Naive thymus-derived CD4-positive, alpha-beta T cell (primary cell): ENCODE results near the gene SUGP2. TPM values are rescaled to one million over a fixed set of nuclear protein-coding genes. Genes with fewer than 3 reads are reported as not detected.

Experiments used
- ATAC-seq: fragments of 150-1000 bp; cut with Tn5 transposase; 2 replicates; pipeline ENCODE4 v1.10.0; 2021; ENCODE audit warnings: mild to moderate bottlenecking, moderate library complexity
- CTCF ChIA-PET: fragments of 350-600 bp; sonication (Branson Sonifier 250); formaldehyde crosslinking; loops from one replicate; lab custom pipeline; 2021; ENCODE audit warnings: antibody characterized with exemption; lab: Charles Lee
- POLR2A ChIA-PET: fragments of 350-600 bp; sonication (Branson Sonifier 250); formaldehyde crosslinking; loops from one replicate; lab custom pipeline; 2021; ENCODE audit warnings: antibody characterized with exemption, inconsistent platforms; lab: Charles Lee
- DNase-seq, 9 donors: peaks; one replicate each; pipeline versions ENCODE4 v3.0.0 to v3.0.0-alpha.2; 2020 to 2022; ENCODE audit warnings: mixed read lengths in 1 of 9
- H3K27ac ChIP-seq: one replicate; pipeline ENCODE4 v1.7.0; 2013; ENCODE audit warnings: mild to moderate bottlenecking, low read depth, low read length, moderate library complexity
- H3K27me3 ChIP-seq, 2 donors: one replicate each; pipeline ENCODE4 v1.7.0; 2013; ENCODE audit warnings: low read length in 2 of 2, mild to moderate bottlenecking in 2 of 2, moderate library complexity in 2 of 2; ENCODE audit not compliant: control insufficient read depth in 2 of 2, insufficient read depth in 2 of 2
- H3K36me3 ChIP-seq, 3 experiments: 1 replicate in 2 of 3; 2 replicates in 1 of 3; pipeline ENCODE4 v1.7.0; 2013; ENCODE audit warnings: low read length in 3 of 3, mild to moderate bottlenecking in 3 of 3, moderate library complexity in 1 of 3; ENCODE audit not compliant: insufficient read depth in 3 of 3, control insufficient read depth in 2 of 3
- H3K4me1 ChIP-seq, 2 donors: one replicate each; pipeline ENCODE4 v1.7.0; 2013; ENCODE audit warnings: low read length in 2 of 2, mild to moderate bottlenecking in 2 of 2, moderate library complexity in 1 of 2; ENCODE audit not compliant: control insufficient read depth in 2 of 2, insufficient read depth in 2 of 2
- H3K4me3 ChIP-seq: 2 replicates; pipeline ENCODE4 v1.7.0; 2013; ENCODE audit warnings: mild to moderate bottlenecking, low read length
- H3K9me3 ChIP-seq, 3 experiments: 1 replicate in 2 of 3; 2 replicates in 1 of 3; pipeline ENCODE4 v1.7.0; 2013; ENCODE audit warnings: low read length in 3 of 3; ENCODE audit not compliant: control insufficient read depth in 2 of 3
- H3K27ac Mint-ChIP-seq, 9 donors: one replicate each; pipeline ENCODE4 v1.8.0; 2020 to 2022; ENCODE audit warnings: mixed read lengths in 9 of 9, mild to moderate bottlenecking in 8 of 9, moderate library complexity in 5 of 9, inconsistent platforms in 2 of 9
- H3K27me3 Mint-ChIP-seq, 5 donors: one replicate each; pipeline ENCODE4 v1.8.0; 2021 to 2022; ENCODE audit warnings: mixed read lengths in 5 of 5, mild to moderate bottlenecking in 1 of 5
- H3K36me3 Mint-ChIP-seq, 5 donors: one replicate each; pipeline ENCODE4 v1.8.0; 2020 to 2022; ENCODE audit warnings: mixed read lengths in 5 of 5, mild to moderate bottlenecking in 3 of 5, inconsistent platforms in 1 of 5
- H3K4me1 Mint-ChIP-seq, 7 donors: one replicate each; pipeline ENCODE4 v1.8.0; 2020 to 2022; ENCODE audit warnings: mixed read lengths in 7 of 7, mild to moderate bottlenecking in 3 of 7, inconsistent platforms in 1 of 7
- H3K4me3 Mint-ChIP-seq, 10 donors: one replicate each; pipeline ENCODE4 v1.8.0; 2020 to 2022; ENCODE audit warnings: mild to moderate bottlenecking in 10 of 10, mixed read lengths in 10 of 10, moderate library complexity in 6 of 10, inconsistent platforms in 2 of 10
- H3K9me3 Mint-ChIP-seq, 11 donors: one replicate each; pipeline ENCODE4 v1.8.0; 2020 to 2022; ENCODE audit warnings: mixed read lengths in 11 of 11, mild to moderate bottlenecking in 4 of 11, inconsistent platforms in 1 of 11, moderate library complexity in 1 of 11
- intact Hi-C, 2 donors: fragments of 100-400 bp; cut with micrococcal nuclease; formaldehyde crosslinking; loops; one replicate each; pipeline ENCODE4 v1.15.1; 2023
- polyA plus RNA-seq, 2 donors: library from polyadenylated mRNA; unstranded; fragments of 300-500 nt; fragmentation: Illumina TruSeq; gene quantifications; one replicate each; pipeline ENCODE4 v1.2.3, GENCODE V29; 2021
- total RNA-seq, 6 experiments: library from RNA in 5 of 6; stranded (reverse) in 5 of 6; gene quantifications; 1 replicate in 5 of 6; 2 replicates in 1 of 6; pipeline ENCODE4 v1.2.3 and lab custom pipeline; 2021 to 2026

SUGP2 gene
- total and polyA plus RNA-seq, 7 experiments from 2014 or later, result 9.3 to 145 (median 125) TPM

DNA sequence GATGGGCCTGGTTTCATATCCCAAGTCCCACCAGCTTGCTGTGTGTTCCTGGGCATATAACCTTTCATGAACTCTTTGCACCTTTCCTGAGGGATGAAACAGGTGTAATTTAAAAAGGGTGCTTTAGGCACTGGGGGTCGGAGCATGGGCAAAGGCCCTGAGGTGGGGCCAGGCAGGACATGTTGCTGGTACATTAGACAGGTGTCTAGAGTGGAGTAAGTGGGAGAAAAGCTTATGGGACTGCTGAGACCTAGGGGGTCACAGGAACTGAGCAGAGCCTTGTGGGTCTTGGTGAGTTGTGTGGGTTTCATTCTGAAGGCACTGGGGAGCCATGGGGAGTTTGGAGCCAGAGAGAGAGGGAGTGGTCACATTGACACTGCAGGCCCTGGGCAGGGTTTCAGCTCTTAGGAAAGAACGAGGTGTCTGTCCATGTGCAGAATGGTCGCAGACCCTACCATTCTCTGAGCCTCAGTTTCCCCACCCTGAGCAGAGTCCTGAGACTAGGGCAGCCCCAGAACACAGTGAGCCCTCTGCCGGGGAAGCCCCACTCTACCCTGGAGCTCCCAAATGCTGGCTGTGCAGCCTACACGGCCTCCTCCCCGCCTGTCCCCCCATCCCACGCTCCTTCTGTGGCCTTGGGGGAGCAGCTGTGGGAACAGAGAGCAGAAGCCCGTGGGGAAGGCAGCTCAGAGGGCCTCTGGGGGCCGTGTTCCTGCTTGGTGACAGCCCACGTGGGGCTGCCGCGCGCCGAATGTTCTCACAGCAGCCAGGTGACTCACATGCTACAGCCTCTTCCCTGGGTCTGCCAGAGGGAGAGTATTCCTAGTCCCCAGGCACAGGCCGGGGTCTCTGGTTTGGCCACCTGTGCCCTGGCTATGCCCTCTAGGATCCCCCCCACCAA, 85.0 kb downstream of the SUGP2 start:
- intact Hi-C loops, result no loop called here
- H3K36me3 Mint-ChIP-seq, result no peaks in the 10 kb centered on the region
- POLR2A ChIA-PET, result no interaction called here

DNA sequence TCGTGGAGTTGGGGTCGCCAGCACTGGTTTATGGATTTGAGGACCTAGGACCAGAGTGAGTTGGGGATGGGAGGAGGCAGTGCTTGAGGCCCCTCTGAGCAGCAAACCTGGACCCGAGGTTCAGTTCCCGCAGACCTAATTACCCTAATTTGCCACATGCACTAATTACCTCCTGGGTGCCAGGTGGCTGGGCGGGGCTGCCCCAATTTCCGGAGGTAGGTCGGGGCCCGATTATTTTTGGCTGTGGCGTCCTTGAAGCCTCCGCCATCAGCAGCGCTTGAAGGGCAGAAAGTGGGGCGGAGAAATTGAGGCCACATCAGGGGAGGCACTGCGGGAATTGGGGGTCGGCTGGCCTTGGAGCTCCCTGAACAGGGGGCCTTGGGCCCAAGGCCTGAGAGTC, 86.4 kb downstream of the SUGP2 start:
- peaks cover 0 to 7% (median 0%) of the 10 kb centered on the region in 7 donors for H3K4me1 Mint-ChIP-seq
- no peak overlapping the region for H3K4me3 ChIP-seq
- no peak for DNase-seq
- intact Hi-C loops, result no loop called here
- H3K4me1 ChIP-seq, result no peaks in the 10 kb centered on the region
- H3K27me3 Mint-ChIP-seq, result peaks cover 0 to 19% (median 14%) of the 10 kb centered on the region in 5 donors
- no peak overlapping the region for H3K27ac ChIP-seq
- no peaks in the 10 kb centered on the region for H3K27me3 ChIP-seq
- H3K36me3 Mint-ChIP-seq, result no peaks in the 10 kb centered on the region
- no peaks in the 10 kb centered on the region for H3K9me3 ChIP-seq
- ChIA-PET POLR2A (interaction anchor here (0.8 kb wide), 1 partner anchor 389 kb away, joined by 5 read pairs; no protein-coding TSS in a partner anchor), CTCF (no interaction called here)
- no peaks in the 10 kb centered on the region for H3K36me3 ChIP-seq
- ATAC-seq, result no peak
- peaks cover 0 to 2% (median 0%) of the 10 kb centered on the region in 11 donors for H3K9me3 Mint-ChIP-seq
- no peak overlapping the region for H3K4me3 Mint-ChIP-seq
- H3K27ac Mint-ChIP-seq, result no peak overlapping the region

More for the DNA sequence above, 85.0 kb downstream of the SUGP2 start:
- no peak overlapping the region for H3K4me3 Mint-ChIP-seq
- H3K27me3 ChIP-seq, result no peaks in the 10 kb centered on the region
- no peak overlapping the region for H3K27ac ChIP-seq
- H3K4me1 ChIP-seq, result no peaks in the 10 kb centered on the region
- CTCF ChIA-PET, result interaction anchor here (0.6 kb wide), 1 partner anchor 494 kb away, joined by 4 read pairs; no protein-coding TSS in a partner anchor
- ATAC-seq (no peak), DNase-seq (no peak)
- no peaks in the 10 kb centered on the region for H3K9me3 Mint-ChIP-seq
- H3K27me3 Mint-ChIP-seq, result peaks cover 0 to 8% (median 6%) of the 10 kb centered on the region in 5 donors
- H3K36me3 ChIP-seq, result no peaks in the 10 kb centered on the region
- H3K4me1 Mint-ChIP-seq, result no peaks in the 10 kb centered on the region
- no peak overlapping the region for H3K4me3 ChIP-seq
- no peaks in the 10 kb centered on the region for H3K9me3 ChIP-seq
- no peak overlapping the region for H3K27ac Mint-ChIP-seq

GRCh38 chr19:18946335-18946734, 87.0 kb downstream of the SUGP2 start:
- no peak overlapping the region for H3K27ac ChIP-seq
- no peaks in the 10 kb centered on the region for H3K36me3 Mint-ChIP-seq
- peaks cover 0 to 24% (median 19%) of the 10 kb centered on the region in 5 donors for H3K27me3 Mint-ChIP-seq
- intact Hi-C loops, result no loop called here
- no peaks in the 10 kb centered on the region for H3K27me3 ChIP-seq
- no peaks in the 10 kb centered on the region for H3K4me1 ChIP-seq
- H3K4me1 Mint-ChIP-seq, result peaks cover 0 to 7% (median 2%) of the 10 kb centered on the region in 7 donors
- H3K9me3 ChIP-seq, result no peaks in the 10 kb centered on the region
- H3K36me3 ChIP-seq, result no peaks in the 10 kb centered on the region
- ChIA-PET POLR2A (no interaction called here), CTCF (no interaction called here)
- no peak overlapping the region for H3K4me3 Mint-ChIP-seq
- no peak overlapping the region for H3K27ac Mint-ChIP-seq
- no peak overlapping the region for H3K4me3 ChIP-seq
- H3K9me3 Mint-ChIP-seq, result peaks cover 0 to 2% (median 0%) of the 10 kb centered on the region in 11 donors
- DNase-seq, result no peak
- ATAC-seq, result no peak

DNA sequence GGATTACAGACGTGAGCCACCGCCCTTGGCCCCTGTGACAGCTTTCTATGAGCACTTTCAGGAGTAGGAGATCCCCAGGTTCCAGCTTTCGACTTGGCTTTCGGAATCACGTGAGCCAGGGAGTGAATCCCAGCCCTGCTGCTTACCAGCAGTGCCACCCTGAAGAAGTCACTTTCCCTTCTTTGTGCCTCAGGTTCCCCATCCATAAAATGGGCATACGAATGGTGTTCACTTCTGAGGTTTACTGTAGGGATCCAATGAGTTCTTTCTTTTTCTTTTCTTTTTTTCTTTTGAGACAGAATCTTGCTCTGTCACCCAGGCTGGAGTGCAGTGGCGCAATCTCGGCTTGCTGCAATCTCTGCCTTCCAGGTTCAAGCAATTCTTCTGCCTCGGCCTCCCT, 88.0 kb downstream of the SUGP2 start:
- Mint-ChIP-seq H3K27me3 (peaks cover 0 to 29% (median 24%) of the 10 kb centered on the region in 5 donors), H3K9me3 (peaks cover 0 to 2% (median 0%) of the 10 kb centered on the region in 11 donors), H3K4me1 (peaks cover 0 to 13% (median 5%) of the 10 kb centered on the region in 7 donors), H3K27ac (no peak overlapping the region), H3K36me3 (no peaks in the 10 kb centered on the region), H3K4me3 (no peak overlapping the region)
- intact Hi-C loops, result no loop called here
- Histone ChIP-seq H3K27ac (no peak overlapping the region), H3K9me3 (no peaks in the 10 kb centered on the region), H3K4me3 (no peak overlapping the region), H3K27me3 (no peaks in the 10 kb centered on the region), H3K36me3 (no peaks in the 10 kb centered on the region), H3K4me1 (no peaks in the 10 kb centered on the region)
- ChIA-PET CTCF (no interaction called here), POLR2A (no interaction called here)
- no peak for ATAC-seq
- DNase-seq, result no peak

DNA sequence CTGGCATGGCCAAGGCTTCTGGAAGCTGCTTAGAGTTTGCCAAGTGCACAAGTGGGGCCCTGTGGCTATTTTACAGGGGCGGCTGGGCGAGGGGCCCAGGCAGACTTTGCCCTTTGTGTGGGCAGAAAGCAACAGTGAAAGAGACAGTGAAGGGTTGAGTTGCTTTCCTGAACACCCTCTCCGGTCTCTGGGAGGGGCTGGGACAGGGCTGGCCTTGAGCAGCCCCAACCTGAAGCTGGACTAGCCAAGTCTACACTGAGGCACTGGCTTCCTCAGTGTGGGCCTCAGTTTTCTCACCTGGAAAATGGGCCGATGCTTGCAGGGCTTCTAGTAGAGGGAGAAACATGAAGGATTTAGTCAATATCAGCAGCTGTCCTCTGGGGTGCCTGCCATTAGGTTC, 89.9 kb downstream of the SUGP2 start:
- no peaks in the 10 kb centered on the region for H3K27me3 ChIP-seq

DNA sequence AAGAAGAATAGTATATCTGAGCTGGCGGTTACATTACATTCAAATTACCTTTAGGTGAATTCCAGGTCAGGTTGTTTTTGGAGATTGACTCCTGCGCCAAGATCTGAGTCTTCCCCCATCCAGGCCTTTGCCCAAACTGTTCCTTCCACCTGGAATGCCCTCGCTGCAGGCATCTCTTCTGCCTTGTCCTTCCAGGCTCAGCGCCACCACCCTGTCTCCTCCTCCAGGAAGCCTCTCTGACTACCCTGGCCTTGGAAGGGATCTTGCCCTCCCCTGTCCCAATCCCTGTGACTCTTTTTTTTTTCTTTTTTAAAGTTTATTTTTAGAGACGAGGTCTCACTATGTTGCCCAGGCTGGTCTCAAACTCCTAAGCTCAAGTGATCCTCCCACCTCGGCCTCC, 90.6 kb downstream of the SUGP2 start:
- intact Hi-C loops, result no loop called here
- peaks cover 0 to 18% (median 12%) of the 10 kb centered on the region in 7 donors for H3K4me1 Mint-ChIP-seq
- H3K27ac Mint-ChIP-seq, result no peak overlapping the region
- H3K4me3 Mint-ChIP-seq, result peak overlapping the region in 6 of 10 donors; percentile 21 to 39 (median 30)
- no peaks in the 10 kb centered on the region for H3K36me3 Mint-ChIP-seq
- Histone ChIP-seq H3K36me3 (no peaks in the 10 kb centered on the region), H3K4me1 (no peaks in the 10 kb centered on the region), H3K9me3 (no peaks in the 10 kb centered on the region), H3K4me3 (no peak overlapping the region), H3K27me3 (no peaks in the 10 kb centered on the region), H3K27ac (no peak overlapping the region)
- H3K9me3 Mint-ChIP-seq, result peaks cover 0 to 2% (median 0%) of the 10 kb centered on the region in 11 donors
- ATAC-seq, result no peak
- POLR2A ChIA-PET, result no interaction called here
- CTCF ChIA-PET, result interaction anchor here (0.8 kb wide), 1 partner anchor 478 kb away, joined by 4 read pairs; no protein-coding TSS in a partner anchor
- H3K27me3 Mint-ChIP-seq, result peaks cover 11 to 46% (median 36%) of the 10 kb centered on the region in 5 donors
- no peak for DNase-seq

More for the DNA sequence above, 89.9 kb downstream of the SUGP2 start:
- CTCF ChIA-PET, result no interaction called here
- H3K27ac ChIP-seq, result no peak overlapping the region
- peaks cover 0 to 18% (median 12%) of the 10 kb centered on the region in 7 donors for H3K4me1 Mint-ChIP-seq
- ATAC-seq (no peak), DNase-seq (no peak)
- intact Hi-C loops, result no loop called here
- no peaks in the 10 kb centered on the region for H3K9me3 ChIP-seq
- peaks cover 11 to 39% (median 36%) of the 10 kb centered on the region in 5 donors for H3K27me3 Mint-ChIP-seq
- peaks cover 0 to 2% (median 0%) of the 10 kb centered on the region in 11 donors for H3K9me3 Mint-ChIP-seq
- H3K4me3 Mint-ChIP-seq, result no peak overlapping the region
- no peaks in the 10 kb centered on the region for H3K36me3 ChIP-seq
- POLR2A ChIA-PET, result no interaction called here
- H3K27ac Mint-ChIP-seq, result no peak overlapping the region
- no peaks in the 10 kb centered on the region for H3K4me1 ChIP-seq
- H3K36me3 Mint-ChIP-seq, result no peaks in the 10 kb centered on the region
- no peak overlapping the region for H3K4me3 ChIP-seq
